Neutrophil (primary cell): Measurements from ENCODE around the gene NR6A1.

Experiments used
- H3K27ac ChIP-seq: fragments of 200-600 bp; sonication (generic); 2 replicates; pipeline ENCODE4 v1.5.1; 2016; ENCODE audit warnings: mild to moderate bottlenecking, moderate library complexity
- H3K27me3 ChIP-seq: fragments of 200-600 bp; sonication (generic); 2 replicates; pipeline ENCODE4 v1.6.0; 2016; ENCODE audit warnings: mild to moderate bottlenecking
- H3K36me3 ChIP-seq: fragments of 200-600 bp; sonication (generic); 2 replicates; pipeline ENCODE4 v1.5.1; 2017
- H3K4me1 ChIP-seq, 2 experiments: fragments of 200-600 bp in 1 of 2; sonication (generic) in 1 of 2; 1 replicate in 1 of 2; 2 replicates in 1 of 2; pipeline versions ENCODE4 v1.5.1 to v1.6.1; 2013 to 2016; ENCODE audit warnings: low read depth in 1 of 2, low read length in 1 of 2, mild to moderate bottlenecking in 1 of 2, moderate library complexity in 1 of 2; ENCODE audit not compliant: control insufficient read depth in 1 of 2, insufficient read depth in 1 of 2
- H3K4me3 ChIP-seq, 2 experiments: fragments of 200-600 bp in 1 of 2; sonication (generic) in 1 of 2; 1 replicate in 1 of 2; 2 replicates in 1 of 2; pipeline ENCODE4 v1.5.1; 2013 to 2016; ENCODE audit warnings: low read depth in 1 of 2, low read length in 1 of 2, mild to moderate bottlenecking in 1 of 2, moderate library complexity in 1 of 2
- H3K9me3 ChIP-seq: fragments of 200-600 bp; sonication (generic); 2 replicates; pipeline ENCODE4 v1.5.1; 2016
- TF ChIP-seq, protein P1 (sequence below): fragments of 200-600 bp; sonication (generic); IDR thresholded peaks from 2 replicates; pipeline ENCODE4 v1.5.1; 2016; ENCODE audit warnings: antibody characterized with exemption

NR6A1 gene

DNA sequence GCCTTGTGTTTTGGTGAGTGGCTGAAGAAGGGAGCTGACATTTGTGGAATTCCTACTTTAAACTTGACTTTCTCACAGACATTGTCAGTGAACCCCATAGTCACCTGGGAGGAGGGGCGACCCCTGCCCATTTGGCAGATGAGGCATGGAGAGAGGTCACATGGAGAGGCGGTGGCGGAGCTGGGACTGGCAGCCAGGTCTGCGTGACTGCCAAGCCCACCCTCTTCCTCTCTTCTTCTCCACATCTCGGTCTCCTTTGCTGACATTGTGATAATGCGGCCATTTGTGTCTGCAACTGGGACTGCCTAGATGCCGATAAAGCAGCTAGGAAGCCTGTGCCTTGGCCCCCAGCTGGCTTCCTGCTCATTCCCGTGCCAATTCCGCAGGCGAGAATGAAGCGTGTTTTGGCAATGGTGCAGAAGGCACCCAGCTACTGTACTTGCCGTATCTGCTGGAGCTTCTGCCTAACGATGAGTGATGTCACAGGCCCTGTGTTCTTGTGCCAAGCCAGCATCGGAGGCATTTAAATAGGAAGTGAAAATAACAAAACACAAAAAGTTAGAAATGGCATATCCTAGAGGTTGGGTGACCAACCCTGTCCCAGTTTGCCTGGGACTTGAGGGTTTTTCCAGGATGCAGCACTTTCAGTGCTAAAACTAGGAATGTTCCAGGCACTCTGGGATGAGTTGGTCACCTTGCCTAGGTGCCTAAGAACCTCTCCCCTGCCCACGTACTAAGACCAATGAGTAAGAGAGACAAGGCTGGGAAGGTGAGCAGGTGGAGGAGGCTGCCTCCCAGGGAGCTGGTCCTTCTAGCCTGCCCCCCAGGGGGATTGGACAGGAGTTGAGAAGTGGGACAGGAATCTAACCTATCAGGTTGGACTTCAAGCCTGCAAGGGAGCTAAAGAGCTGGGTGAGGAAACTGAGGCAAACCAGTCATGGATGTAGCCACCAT is 29.5 kb upstream of the NR6A1 start:
- Histone ChIP-seq H3K9me3 (no peaks in the 10 kb centered on the region), H3K4me1 (no peaks in the 10 kb centered on the region), H3K27ac (no peak overlapping the region), H3K4me3 (no peak overlapping the region), H3K36me3 (no peaks in the 10 kb centered on the region), H3K27me3 (peaks cover 7% of the 10 kb centered on the region)
- TF ChIP-seq, protein P1, sequence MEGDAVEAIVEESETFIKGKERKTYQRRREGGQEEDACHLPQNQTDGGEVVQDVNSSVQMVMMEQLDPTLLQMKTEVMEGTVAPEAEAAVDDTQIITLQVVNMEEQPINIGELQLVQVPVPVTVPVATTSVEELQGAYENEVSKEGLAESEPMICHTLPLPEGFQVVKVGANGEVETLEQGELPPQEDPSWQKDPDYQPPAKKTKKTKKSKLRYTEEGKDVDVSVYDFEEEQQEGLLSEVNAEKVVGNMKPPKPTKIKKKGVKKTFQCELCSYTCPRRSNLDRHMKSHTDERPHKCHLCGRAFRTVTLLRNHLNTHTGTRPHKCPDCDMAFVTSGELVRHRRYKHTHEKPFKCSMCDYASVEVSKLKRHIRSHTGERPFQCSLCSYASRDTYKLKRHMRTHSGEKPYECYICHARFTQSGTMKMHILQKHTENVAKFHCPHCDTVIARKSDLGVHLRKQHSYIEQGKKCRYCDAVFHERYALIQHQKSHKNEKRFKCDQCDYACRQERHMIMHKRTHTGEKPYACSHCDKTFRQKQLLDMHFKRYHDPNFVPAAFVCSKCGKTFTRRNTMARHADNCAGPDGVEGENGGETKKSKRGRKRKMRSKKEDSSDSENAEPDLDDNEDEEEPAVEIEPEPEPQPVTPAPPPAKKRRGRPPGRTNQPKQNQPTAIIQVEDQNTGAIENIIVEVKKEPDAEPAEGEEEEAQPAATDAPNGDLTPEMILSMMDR: no peak

DNA sequence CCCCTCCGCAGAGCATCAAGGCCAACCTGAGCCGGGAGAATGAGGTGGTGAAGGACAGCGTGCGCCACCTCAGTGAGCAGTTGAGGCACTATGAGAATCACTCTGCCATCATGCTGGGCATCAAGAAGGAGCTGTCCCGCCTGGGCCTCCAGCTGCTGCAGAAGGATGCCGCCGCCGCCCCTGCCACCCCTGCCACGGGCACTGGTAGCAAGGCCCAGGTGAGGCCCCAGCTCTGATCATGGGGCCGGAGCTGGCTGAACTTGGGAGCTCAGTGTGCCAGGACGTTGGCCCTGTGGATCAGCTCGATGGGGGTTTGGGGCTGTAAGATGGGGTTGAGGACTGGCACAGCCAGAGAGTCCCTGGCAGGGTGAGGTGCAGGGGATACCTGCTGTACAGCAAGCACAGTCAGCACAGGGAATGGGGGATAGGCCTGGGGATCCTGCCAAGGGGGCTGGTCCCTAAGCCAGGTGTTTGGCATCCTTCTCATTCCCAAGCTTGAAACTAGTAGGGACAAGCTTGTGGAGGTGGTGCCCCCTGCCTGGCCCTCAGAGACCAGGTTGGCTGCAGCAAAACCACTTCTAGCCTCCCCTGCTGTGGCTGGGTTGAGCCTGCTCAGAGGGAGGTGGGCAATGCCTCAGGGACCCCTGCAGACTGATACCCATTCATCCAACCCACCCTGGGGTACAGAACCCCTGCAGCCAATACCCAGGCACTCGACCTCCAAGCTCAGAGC is 28.3 kb upstream of the NR6A1 start:
- no peaks in the 10 kb centered on the region for H3K36me3 ChIP-seq
- H3K27ac ChIP-seq: no peak overlapping the region
- TF ChIP-seq, protein P1: no peak
- H3K9me3 ChIP-seq: no peaks in the 10 kb centered on the region
- peaks cover 7% of the 10 kb centered on the region for H3K27me3 ChIP-seq
- no peak overlapping the region for H3K4me3 ChIP-seq
- no peaks in the 10 kb centered on the region for H3K4me1 ChIP-seq

DNA sequence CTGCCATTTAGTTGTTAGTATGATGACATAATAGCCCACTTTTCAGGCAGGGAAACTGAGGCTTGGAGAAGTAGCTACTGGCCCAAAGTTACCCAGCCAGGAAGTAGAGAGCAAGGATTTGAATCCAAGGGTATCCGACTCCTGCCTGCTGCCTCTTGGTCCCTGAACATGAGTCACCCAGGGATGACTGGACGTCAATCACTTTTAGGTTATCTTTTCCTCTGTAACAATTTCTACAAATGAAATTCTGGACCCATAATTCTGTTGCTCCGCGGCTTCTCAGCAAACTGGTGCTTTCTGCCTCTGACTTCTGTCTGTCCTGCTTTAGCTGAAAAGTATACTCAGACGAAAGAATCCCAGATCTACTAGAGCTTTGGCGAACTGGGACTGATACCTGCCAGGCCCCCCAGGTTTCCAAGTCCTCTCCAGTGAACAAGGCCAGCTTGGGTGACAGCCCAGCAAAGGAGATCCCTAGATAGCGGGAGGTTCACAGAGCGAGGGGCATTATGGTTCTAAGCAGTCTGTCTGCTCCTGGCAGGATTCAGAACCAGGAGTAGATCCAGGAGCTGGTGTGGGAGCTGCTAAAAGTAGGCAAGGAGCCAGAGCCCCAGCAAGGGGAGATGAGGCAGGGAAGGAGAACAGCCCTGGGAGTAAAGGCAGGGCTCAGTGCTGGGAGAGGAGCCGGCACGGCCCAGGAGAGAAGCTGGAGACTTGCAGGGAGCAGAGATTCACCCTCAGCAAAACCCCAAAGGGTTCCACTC is 26.4 kb upstream of the NR6A1 start:
- H3K27me3 ChIP-seq: peaks cover 7% of the 10 kb centered on the region
- no peaks in the 10 kb centered on the region for H3K4me1 ChIP-seq
- TF ChIP-seq, protein P1: no peak
- H3K9me3 ChIP-seq: no peaks in the 10 kb centered on the region
- no peaks in the 10 kb centered on the region for H3K36me3 ChIP-seq
- no peak overlapping the region for H3K4me3 ChIP-seq
- H3K27ac ChIP-seq: no peak overlapping the region

DNA sequence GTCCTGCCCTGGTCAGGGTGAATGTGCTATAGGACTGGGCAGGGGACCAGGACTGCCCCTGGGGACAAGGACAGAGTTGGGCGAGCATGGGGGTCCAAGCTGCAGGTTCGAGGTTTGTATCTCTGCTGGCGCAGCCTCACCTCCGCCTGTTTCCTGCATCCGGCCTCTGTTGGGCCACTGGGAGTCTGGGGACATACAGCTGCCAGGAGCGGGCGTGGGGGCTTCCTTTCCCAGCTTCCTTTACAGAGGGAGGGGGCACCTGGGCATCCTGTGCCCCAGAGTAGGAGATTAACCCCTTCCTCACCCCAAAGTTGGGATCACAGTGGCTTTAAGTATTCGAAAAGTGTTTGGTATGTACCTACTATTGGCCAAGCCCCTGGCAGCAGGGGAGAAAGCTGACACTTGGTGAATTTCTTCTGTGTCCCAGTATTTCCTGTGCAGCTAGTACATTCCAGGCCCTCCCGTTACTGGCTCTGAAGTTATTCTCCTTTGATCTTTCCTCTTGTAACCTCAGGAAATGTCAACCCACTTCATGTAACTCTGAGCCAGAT is 24.8 kb upstream of the NR6A1 start:
- H3K4me1 ChIP-seq: no peaks in the 10 kb centered on the region
- no peak overlapping the region for H3K4me3 ChIP-seq

More for the DNA sequence above, 24.8 kb upstream of the NR6A1 start:
- TF ChIP-seq, protein P1: no peak
- Histone ChIP-seq H3K27ac (no peak overlapping the region), H3K9me3 (no peaks in the 10 kb centered on the region), H3K27me3 (peaks cover 7% of the 10 kb centered on the region), H3K36me3 (no peaks in the 10 kb centered on the region)
